ENCODE results near the gene PDE4D. TPM values are rescaled to one million over a fixed set of nuclear protein-coding genes. Genes with fewer than 3 reads are reported as not detected.
"Not testable (repeated sequence)": the region's sequence is repeated elsewhere in the genome, so short reads cannot be mapped to it uniquely, and the experiment has no call there.

PDE4D gene
- total RNA-seq, 1 donor from 2014 or later = 50.0 TPM

DNA sequence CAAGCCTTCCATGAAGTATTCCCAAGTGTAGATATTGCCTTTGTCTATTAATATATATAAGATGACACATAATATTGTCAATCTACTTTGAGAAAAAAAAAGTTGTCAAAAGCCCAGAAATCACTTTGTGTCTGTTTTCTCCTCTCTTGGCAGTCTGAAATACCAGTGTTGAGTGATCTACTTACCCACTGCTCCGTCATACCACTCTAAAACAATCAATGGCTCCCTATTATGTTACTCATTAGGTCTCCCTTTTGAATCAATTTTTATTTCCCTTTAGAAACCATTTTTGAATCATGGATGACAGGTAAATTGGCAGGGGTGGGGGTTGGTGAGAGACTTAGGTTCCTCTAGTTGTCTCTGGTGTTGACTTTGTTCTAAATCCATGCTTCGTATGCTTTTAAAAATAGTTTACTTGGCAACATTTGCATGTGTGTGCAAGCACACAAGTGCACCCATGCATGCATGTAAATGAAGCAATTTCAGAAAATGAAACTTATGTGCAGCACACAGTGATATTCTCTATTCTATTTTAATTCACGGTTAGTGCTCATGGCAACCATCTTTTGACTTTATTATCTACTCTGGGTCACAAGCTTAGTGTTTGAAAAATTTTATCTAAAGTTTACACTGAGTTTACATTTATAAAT is 931.8 kb downstream of the PDE4D start:
- Mint-ChIP-seq H3K4me1 (ENCODE audit: unreplicated experiment) (no peaks in the 10 kb centered on the region), H3K9me3 (no peaks in the 10 kb centered on the region), H3K36me3 (no peaks in the 10 kb centered on the region), H3K4me3 (no peak overlapping the region), H3K27me3 (no peaks in the 10 kb centered on the region), H3K27ac (no peak overlapping the region)
- DNase-seq (ENCODE audit: extremely low spot score, unreplicated experiment) = no peak
- TF ChIP-seq, protein P1, sequence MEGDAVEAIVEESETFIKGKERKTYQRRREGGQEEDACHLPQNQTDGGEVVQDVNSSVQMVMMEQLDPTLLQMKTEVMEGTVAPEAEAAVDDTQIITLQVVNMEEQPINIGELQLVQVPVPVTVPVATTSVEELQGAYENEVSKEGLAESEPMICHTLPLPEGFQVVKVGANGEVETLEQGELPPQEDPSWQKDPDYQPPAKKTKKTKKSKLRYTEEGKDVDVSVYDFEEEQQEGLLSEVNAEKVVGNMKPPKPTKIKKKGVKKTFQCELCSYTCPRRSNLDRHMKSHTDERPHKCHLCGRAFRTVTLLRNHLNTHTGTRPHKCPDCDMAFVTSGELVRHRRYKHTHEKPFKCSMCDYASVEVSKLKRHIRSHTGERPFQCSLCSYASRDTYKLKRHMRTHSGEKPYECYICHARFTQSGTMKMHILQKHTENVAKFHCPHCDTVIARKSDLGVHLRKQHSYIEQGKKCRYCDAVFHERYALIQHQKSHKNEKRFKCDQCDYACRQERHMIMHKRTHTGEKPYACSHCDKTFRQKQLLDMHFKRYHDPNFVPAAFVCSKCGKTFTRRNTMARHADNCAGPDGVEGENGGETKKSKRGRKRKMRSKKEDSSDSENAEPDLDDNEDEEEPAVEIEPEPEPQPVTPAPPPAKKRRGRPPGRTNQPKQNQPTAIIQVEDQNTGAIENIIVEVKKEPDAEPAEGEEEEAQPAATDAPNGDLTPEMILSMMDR (conservative IDR thresholded peaks at IDR 0.05) = no peak

DNA sequence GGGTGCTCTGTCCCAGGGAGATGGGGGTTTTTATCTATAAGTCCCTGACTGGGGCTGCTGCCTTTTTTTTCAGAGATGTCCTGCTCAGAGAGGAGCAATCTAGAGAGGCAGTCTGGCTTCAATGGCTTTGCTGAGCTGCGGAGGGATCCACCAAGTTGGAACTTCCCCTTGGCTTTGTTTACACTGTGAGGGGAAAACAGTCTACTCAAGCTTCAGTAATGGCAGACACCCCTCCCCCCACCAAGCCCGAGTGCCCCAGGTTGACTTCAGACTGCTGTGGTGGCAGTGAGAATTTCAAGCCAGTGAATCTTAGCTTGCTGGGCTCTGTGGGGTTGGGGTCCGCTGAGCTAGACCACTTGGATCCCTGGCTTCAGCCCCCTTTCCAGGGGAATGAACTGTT is 934.8 kb downstream of the PDE4D start:
- H3K9me3 Mint-ChIP-seq = no peaks in the 10 kb centered on the region
- H3K4me3 Mint-ChIP-seq = no peak overlapping the region
- no peak for DNase-seq (ENCODE audit: extremely low spot score, unreplicated experiment)
- no peaks in the 10 kb centered on the region for H3K4me1 Mint-ChIP-seq (ENCODE audit: unreplicated experiment)
- TF ChIP-seq, protein P1 (conservative IDR thresholded peaks at IDR 0.05) = no peak
- no peak overlapping the region for H3K27ac Mint-ChIP-seq
- H3K36me3 Mint-ChIP-seq = no peaks in the 10 kb centered on the region
- no peaks in the 10 kb centered on the region for H3K27me3 Mint-ChIP-seq

DNA sequence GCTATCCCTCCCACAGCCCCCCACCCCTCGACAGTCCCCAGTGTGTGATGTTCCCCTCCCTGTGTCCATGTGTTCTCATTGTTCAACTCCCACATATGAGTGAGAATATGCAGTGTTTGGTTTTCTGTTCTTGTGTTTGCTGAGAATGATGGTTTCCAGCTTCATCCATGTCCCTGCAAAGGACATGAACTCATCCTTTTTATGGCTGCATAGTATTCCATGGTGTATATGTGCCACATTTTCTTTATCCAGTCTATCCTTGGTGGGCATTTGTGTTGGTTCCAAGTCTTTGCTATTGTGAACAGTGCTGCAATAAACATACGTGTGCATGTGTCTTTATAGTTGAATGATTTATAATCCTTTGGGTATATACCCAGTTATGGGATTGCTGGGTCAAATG is 940.3 kb downstream of the PDE4D start:
- not testable (repeated sequence) for H3K9me3 Mint-ChIP-seq; DNase-seq (ENCODE audit: extremely low spot score, unreplicated experiment); H3K27me3 Mint-ChIP-seq; H3K27ac Mint-ChIP-seq; H3K36me3 Mint-ChIP-seq; H3K4me1 Mint-ChIP-seq (ENCODE audit: unreplicated experiment); H3K4me3 Mint-ChIP-seq

DNA sequence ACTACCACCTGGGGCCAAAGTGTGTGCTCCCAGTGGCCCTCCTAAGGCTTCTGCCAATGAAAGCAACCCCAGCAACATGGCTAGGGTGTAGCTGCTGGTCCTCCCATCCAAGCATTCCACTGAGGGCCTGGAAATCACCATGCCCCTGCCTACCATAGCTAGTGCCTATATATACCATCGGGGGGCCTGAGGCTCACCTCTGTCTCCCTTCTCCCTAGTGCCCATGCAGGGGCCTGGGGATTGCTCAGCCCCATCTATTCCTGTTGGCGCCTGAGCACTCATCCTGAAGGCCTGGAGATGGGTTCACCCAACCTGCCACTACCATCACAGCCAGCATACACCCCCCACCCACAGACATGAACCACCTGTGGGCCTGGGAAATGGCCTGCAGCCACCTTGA is 943.3 kb downstream of the PDE4D start:
- peaks cover 4% of the 10 kb centered on the region for H3K4me1 Mint-ChIP-seq (ENCODE audit: unreplicated experiment)
- TF ChIP-seq, protein P1 (conservative IDR thresholded peaks at IDR 0.05) = no peak
- H3K9me3 Mint-ChIP-seq = no peaks in the 10 kb centered on the region
- H3K36me3 Mint-ChIP-seq = no peaks in the 10 kb centered on the region
- no peak overlapping the region for H3K27ac Mint-ChIP-seq
- no peak for DNase-seq (ENCODE audit: extremely low spot score, unreplicated experiment)
- H3K27me3 Mint-ChIP-seq = no peaks in the 10 kb centered on the region
- H3K4me3 Mint-ChIP-seq = no peak overlapping the region

DNA sequence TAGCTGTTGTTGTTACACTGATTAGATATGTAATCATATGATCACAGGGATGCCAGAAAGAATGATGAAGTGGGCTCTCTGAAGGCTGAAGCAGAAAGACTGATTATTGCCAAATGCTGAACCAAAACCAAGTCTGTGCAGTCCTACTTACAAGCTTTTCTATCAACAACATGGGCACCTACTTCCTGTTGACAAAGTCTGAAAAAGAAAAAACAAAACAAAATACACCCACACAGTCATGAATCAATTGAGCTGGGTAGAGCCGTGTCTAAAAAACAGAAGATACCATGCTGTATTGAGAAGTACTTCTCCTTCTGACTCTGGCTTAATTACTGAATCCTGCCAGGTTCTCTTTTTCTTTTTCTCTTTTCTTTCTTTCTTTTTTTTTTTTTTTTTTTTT is 947.3 kb downstream of the PDE4D start:
- peaks cover 5% of the 10 kb centered on the region for H3K9me3 Mint-ChIP-seq
- H3K36me3 Mint-ChIP-seq = no peaks in the 10 kb centered on the region
- peaks cover 8% of the 10 kb centered on the region for H3K4me1 Mint-ChIP-seq (ENCODE audit: unreplicated experiment)
- no peaks in the 10 kb centered on the region for H3K27me3 Mint-ChIP-seq
- TF ChIP-seq, protein P1 (conservative IDR thresholded peaks at IDR 0.05) = no peak
- no peak overlapping the region for H3K27ac Mint-ChIP-seq
- DNase-seq (ENCODE audit: extremely low spot score, unreplicated experiment) = no peak
- no peak overlapping the region for H3K4me3 Mint-ChIP-seq

DNA sequence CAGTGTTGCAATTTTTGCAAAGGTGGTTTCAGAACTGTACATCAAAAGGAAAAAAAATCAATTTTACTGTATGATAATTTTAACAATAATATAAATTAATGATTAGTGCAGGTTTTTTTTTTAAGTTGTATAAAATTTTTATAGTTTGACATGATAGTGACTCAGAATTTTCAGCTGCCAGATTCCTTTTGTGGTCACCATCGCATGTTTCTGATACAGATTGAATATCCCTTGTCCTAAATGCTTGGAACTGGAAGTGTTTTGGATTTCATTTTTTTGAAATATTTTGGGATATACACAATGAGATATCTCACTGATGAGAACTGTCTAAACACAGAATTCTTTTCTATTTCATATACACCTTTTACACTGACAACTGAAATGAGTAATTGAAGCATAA is 949.3 kb downstream of the PDE4D start:
- TF ChIP-seq, protein P1 (conservative IDR thresholded peaks at IDR 0.05) = no peak
- H3K36me3 Mint-ChIP-seq = no peaks in the 10 kb centered on the region
- peaks cover 5% of the 10 kb centered on the region for H3K9me3 Mint-ChIP-seq
- no peak overlapping the region for H3K4me3 Mint-ChIP-seq
- no peak for DNase-seq (ENCODE audit: extremely low spot score, unreplicated experiment)
- H3K4me1 Mint-ChIP-seq (ENCODE audit: unreplicated experiment) = peaks cover 8% of the 10 kb centered on the region
- H3K27me3 Mint-ChIP-seq = no peaks in the 10 kb centered on the region
- no peak overlapping the region for H3K27ac Mint-ChIP-seq

Data from type B pancreatic cell (in vitro differentiated cells).